Thymus (tissue), 14 donors: ENCODE data around the gene MCM8. TPM values are rescaled to one million over a fixed set of nuclear protein-coding genes. Genes with fewer than 3 reads are reported as not detected.

ENCODE experiments used
- DNase-seq, 9 donors: peaks; one replicate each; pipeline ENCODE4 v3.0.0-alpha.2; 2013; ENCODE audit warnings: low spot score in 9 of 9, low read depth in 6 of 9, missing footprints in 1 of 9
- H3K27ac ChIP-seq, 2 donors: one replicate each; pipeline ENCODE4 v1.5.1; 2013; ENCODE audit warnings: control low read depth in 1 of 2, low read depth in 1 of 2, low read length in 1 of 2, mild to moderate bottlenecking in 1 of 2, moderate library complexity in 1 of 2
- H3K27me3 ChIP-seq, 2 donors: one replicate each; pipeline ENCODE4 v1.5.1; 2013; ENCODE audit warnings: low read length in 1 of 2; ENCODE audit not compliant: control insufficient read depth in 2 of 2, insufficient read depth in 1 of 2
- H3K36me3 ChIP-seq, 2 donors: one replicate each; pipeline ENCODE4 v1.5.1; 2013; ENCODE audit warnings: low read length in 1 of 2, mild to moderate bottlenecking in 1 of 2, moderate library complexity in 1 of 2; ENCODE audit not compliant: control insufficient read depth in 2 of 2, insufficient read depth in 2 of 2
- H3K4me1 ChIP-seq, 2 donors: one replicate each; pipeline ENCODE4 v1.5.1; 2013; ENCODE audit warnings: low read length in 2 of 2; ENCODE audit not compliant: control insufficient read depth in 2 of 2, insufficient read depth in 2 of 2
- H3K4me3 ChIP-seq, 2 donors: one replicate each; pipeline ENCODE4 v1.5.1; 2013; ENCODE audit warnings: low read length in 2 of 2, control low read depth in 1 of 2, mild to moderate bottlenecking in 1 of 2
- H3K9me3 ChIP-seq, 2 donors: one replicate each; pipeline ENCODE4 v1.5.1; 2013; ENCODE audit warnings: low read length in 1 of 2, mild to moderate bottlenecking in 1 of 2; ENCODE audit not compliant: control insufficient read depth in 2 of 2, insufficient read depth in 1 of 2
- WGBS: extraction: QIAGEN DNeasy Blood & Tissue Kit; methylation state at CpG from one replicate; pipeline ENCODE4 v1.1.7; 2013; 5-methylcytosine and 5-hydroxymethylcytosine counted together
- long read RNA-seq, 10 donors: transcript quantifications; one replicate each; lab custom pipeline, GENCODE V29; 2026
- polyA plus RNA-seq: library from polyadenylated mRNA; stranded (reverse); fragments of 200-250 nt; gene quantifications from one replicate; pipeline ENCODE4 v1.2.3, GENCODE V29; 2013
- total RNA-seq: library from RNA; stranded (reverse); fragments of 120-200 nt; gene quantifications from one replicate; pipeline ENCODE4 v1.2.4, GENCODE V29; 2013
- donor health status: healthy.

Gene MCM8
- 15.4 TPM for total RNA-seq
- polyA plus RNA-seq = 4.9 TPM
- long read RNA-seq, donor 1 = 0 reads
- long read RNA-seq, donor 2, full-length matches to known transcripts = 1 of 1 reads
- long read RNA-seq, donor 2, partial matches to known transcripts = 0 of 1 reads
- long read RNA-seq, donor 2, other reads (novel, unspliced or antisense) = 0 of 1 reads
- long read RNA-seq, donor 3, partial matches to known transcripts = 12 of 13 reads
- long read RNA-seq, donor 3, other reads (novel, unspliced or antisense) = 0 of 13 reads
- long read RNA-seq, donor 4, partial matches to known transcripts = 5 of 6 reads
- long read RNA-seq, donor 4, other reads (novel, unspliced or antisense) = 0 of 6 reads
- long read RNA-seq, donor 5, full-length matches to known transcripts = 1 of 7 reads
- long read RNA-seq, donor 5, partial matches to known transcripts = 6 of 7 reads
- long read RNA-seq, donor 5, other reads (novel, unspliced or antisense) = 0 of 7 reads
- long read RNA-seq, donor 6 = 0 reads
- long read RNA-seq, donor 7 = 0 reads
- long read RNA-seq, donor 8 = 0 reads
- long read RNA-seq, donor 9 = 0 reads
- long read RNA-seq, donor 10 = 0 reads

GRCh38 chr20:5950271-5951031 is at the start of gene MCM8, which contains the start of gene TRMT6:
Gene MCM8 (plus strand): TSS chr20:5950652. CDS start chr20:5952016, 1,364 bp downstream.
Gene TRMT6 (minus strand): TSS chr20:5950533. CDS start chr20:5950405, 128 bp downstream.
- Histone ChIP-seq H3K27me3 (no peaks in the 10 kb centered on the region), H3K9me3 (no peaks in the 10 kb centered on the region), H3K27ac (peak within 1 kb of the TSS; percentile 61 to 78), H3K4me1 (peaks cover 8 to 9% of the 10 kb centered on the region in 2 donors), H3K4me3 (peak within 1 kb of the TSS; percentile 82 to 84), H3K36me3 (peaks cover 8 to 25% of the 10 kb centered on the region in 2 donors)
- under 1% methylated on average over 61 of the region's 61 CpGs for WGBS
- peak; percentile 87 to 97 (median 94) for DNase-seq

GRCh38 chr20:5900908-5901307 is 49.5 kb upstream of the MCM8 start:
- 82% methylated on average over 1 of the region's 1 CpG for WGBS
- H3K4me1 ChIP-seq = no peaks in the 10 kb centered on the region
- no peak overlapping the region for H3K27ac ChIP-seq
- no peaks in the 10 kb centered on the region for H3K9me3 ChIP-seq
- DNase-seq = no peak
- H3K27me3 ChIP-seq = no peaks in the 10 kb centered on the region
- H3K36me3 ChIP-seq = no peaks in the 10 kb centered on the region
- no peak overlapping the region for H3K4me3 ChIP-seq

DNA sequence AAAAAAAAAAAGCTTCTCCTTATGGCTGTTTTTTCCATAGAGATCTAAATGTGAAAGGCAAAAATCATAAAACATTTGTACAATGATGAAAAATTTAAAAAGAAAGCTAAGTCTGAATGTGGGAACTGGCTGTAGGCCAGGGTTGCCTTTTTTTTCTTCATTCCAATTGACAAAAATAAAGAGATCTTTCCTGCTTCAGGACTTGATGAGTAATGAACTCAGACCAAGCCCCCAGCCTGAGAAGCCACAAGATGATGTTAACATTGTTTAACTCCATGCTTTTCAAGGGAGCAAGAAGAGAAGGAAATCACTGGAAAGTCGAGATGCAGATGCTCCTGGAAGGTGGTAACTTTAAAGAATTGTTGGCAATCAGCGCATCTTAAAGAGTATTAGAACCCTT is 41.5 kb upstream of the MCM8 start:
- WGBS = 85% methylated on average over 2 of the region's 2 CpGs
- no peak overlapping the region for H3K27ac ChIP-seq
- no peak for DNase-seq
- peaks cover 9 to 36% of the 10 kb centered on the region in 2 donors for H3K27me3 ChIP-seq
- H3K4me1 ChIP-seq = peaks cover 8% of the 10 kb centered on the region in 2 donors
- H3K9me3 ChIP-seq = no peaks in the 10 kb centered on the region
- no peaks in the 10 kb centered on the region for H3K36me3 ChIP-seq
- H3K4me3 ChIP-seq = no peak overlapping the region

DNA sequence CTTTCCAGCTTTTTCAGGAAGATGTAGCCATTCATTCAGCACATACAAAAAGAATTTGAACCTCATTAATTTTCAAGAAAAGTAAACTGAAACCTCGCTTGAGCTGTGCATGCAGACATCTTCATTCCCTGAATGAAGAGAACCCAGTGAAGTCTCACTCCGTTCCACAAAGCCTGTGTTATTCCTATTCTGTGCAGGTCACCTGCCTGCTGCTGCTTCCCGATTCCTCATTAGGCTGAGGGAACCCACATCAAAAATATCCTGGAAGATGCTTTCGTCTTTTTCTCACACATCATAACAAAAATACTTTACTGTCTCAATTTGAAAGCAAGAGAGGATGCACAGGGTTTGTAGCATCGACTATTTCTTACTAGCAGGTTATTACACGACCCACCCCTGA is 40.3 kb upstream of the MCM8 start:
- Histone ChIP-seq H3K9me3 (no peaks in the 10 kb centered on the region), H3K4me3 (no peak overlapping the region), H3K27me3 (peaks cover 9 to 36% of the 10 kb centered on the region in 2 donors), H3K27ac (no peak overlapping the region), H3K36me3 (no peaks in the 10 kb centered on the region), H3K4me1 (peaks cover 8% of the 10 kb centered on the region in 2 donors)
- no peak for DNase-seq
- 76% methylated on average over 6 of the region's 6 CpGs for WGBS

DNA sequence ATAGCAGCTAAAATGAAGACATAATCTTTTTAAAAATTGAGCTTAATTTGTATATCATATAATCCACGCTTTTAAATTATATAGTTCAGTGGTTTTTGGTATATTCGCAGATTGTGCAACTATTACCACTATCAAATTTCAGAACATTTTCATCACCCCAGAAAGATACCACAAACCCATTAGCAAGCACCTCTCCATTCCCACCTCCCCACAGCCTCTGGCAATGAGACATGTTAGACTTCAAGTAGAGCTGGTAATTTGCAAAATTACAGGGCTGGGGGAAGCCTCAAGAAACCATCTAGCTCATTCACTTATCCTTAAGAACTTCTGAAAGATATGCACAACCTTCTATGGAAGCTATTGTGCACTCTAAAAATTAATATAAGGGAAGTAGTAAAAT is 37.3 kb upstream of the MCM8 start:
- WGBS = 94% methylated on average over 2 of the region's 2 CpGs
- H3K27me3 ChIP-seq = peaks cover 9 to 31% of the 10 kb centered on the region in 2 donors
- no peak overlapping the region for H3K27ac ChIP-seq

DNA sequence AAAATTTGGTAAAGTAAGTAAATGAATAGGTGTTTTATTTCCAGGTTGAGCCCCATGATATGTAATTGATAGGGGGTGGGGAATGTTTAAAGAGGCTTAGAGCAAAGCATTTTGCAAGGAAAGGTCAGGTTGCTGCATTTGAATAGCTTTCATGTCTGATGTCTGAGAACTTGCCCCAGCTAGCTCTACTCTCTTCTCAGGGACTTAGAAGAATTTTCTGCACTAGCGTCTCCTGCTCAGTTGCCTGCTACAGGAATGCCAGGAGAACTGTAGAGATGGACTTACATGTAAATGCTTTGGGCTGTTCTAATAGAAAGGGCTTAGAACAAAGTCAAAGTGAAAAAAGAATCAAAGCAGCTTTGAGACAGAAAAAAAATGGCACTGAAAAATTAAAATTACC is 35.6 kb upstream of the MCM8 start:
- H3K4me3 ChIP-seq = no peak overlapping the region
- peaks cover 11% of the 10 kb centered on the region in 2 donors for H3K4me1 ChIP-seq
- WGBS = 0% methylated on average over 1 of the region's 1 CpG
- peaks cover 9 to 22% of the 10 kb centered on the region in 2 donors for H3K27me3 ChIP-seq
- no peak overlapping the region for H3K27ac ChIP-seq
- no peak for DNase-seq
- no peaks in the 10 kb centered on the region for H3K9me3 ChIP-seq
- no peaks in the 10 kb centered on the region for H3K36me3 ChIP-seq

More for the DNA sequence above, 37.3 kb upstream of the MCM8 start:
- no peaks in the 10 kb centered on the region for H3K36me3 ChIP-seq
- H3K4me3 ChIP-seq = no peak overlapping the region
- H3K9me3 ChIP-seq = no peaks in the 10 kb centered on the region
- peaks cover 8% of the 10 kb centered on the region in 2 donors for H3K4me1 ChIP-seq
- no peak for DNase-seq

GRCh38 chr20:5918856-5919625 is 31.4 kb upstream of the MCM8 start:
- DNase-seq = peak in 1 of 9 donors; percentile 19
- no peaks in the 10 kb centered on the region for H3K9me3 ChIP-seq
- no peaks in the 10 kb centered on the region for H3K36me3 ChIP-seq
- H3K27ac ChIP-seq = no peak overlapping the region
- 44% methylated on average over 3 of the region's 3 CpGs for WGBS
- H3K4me1 ChIP-seq = peaks cover 3% of the 10 kb centered on the region in 2 donors
- no peaks in the 10 kb centered on the region for H3K27me3 ChIP-seq
- H3K4me3 ChIP-seq = no peak overlapping the region

DNA sequence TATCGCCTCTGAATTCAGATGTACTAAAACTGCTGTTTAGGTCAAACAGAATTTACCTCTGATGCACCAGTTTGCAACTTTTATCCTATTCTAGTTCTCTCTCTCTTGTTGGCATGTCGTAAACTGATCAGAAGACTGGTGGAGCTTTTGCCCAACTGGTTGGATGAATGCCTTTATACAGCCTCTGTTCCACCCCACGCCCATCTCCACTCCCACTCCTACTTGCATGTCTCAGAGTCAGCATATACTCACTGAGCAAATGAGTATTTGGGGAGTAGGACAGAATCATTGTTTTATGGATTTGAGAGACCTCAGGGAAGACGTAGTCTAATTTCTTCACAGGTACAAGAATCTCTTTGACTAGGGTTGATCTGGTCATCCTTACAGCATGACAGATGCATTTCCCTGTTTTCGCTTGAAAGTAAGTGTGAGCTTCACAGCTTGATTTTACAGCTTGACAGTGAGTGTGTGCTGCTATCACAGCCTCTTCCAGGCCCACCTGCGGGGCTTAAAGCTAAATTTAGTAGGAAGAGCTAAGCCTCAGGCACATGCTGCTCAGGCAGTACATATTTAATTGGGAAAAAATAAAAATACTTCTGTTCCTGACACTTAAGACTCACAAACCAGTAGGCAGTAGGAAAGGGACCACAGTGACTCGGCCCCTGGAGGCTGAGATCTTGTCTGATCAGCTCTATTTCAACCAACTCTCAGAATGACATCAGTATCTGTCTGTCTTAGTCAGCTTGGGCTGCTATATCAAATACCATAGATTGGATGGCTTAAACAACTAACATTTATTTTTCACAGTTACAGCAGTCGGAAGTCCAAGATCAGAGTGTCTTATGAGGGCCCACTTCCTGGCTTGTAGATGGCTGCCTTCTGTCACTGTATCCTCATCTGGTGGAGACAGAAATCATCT is 30.6 kb upstream of the MCM8 start:
- WGBS = 93% methylated on average over 8 of the region's 8 CpGs
- H3K4me3 ChIP-seq = no peak overlapping the region
- no peaks in the 10 kb centered on the region for H3K36me3 ChIP-seq
- no peaks in the 10 kb centered on the region for H3K27me3 ChIP-seq
- DNase-seq = no peak
- H3K4me1 ChIP-seq = peaks cover 3% of the 10 kb centered on the region in 2 donors
- H3K9me3 ChIP-seq = no peaks in the 10 kb centered on the region
- no peak overlapping the region for H3K27ac ChIP-seq
